ENCODE measurements around the gene CPT1C. TPM values are rescaled to one million over a fixed set of nuclear protein-coding genes. Genes with fewer than 3 reads are reported as not detected.
A peak's percentile ranks its signal among the peaks of the same experiment; 100 is the strongest.

CPT1C gene
- total and polyA plus RNA-seq, 2 of the 8 experiments (the other 6 are each of a cell fraction or from before 2014, with no cell fraction given): 79.6 to 91.8 TPM

DNA sequence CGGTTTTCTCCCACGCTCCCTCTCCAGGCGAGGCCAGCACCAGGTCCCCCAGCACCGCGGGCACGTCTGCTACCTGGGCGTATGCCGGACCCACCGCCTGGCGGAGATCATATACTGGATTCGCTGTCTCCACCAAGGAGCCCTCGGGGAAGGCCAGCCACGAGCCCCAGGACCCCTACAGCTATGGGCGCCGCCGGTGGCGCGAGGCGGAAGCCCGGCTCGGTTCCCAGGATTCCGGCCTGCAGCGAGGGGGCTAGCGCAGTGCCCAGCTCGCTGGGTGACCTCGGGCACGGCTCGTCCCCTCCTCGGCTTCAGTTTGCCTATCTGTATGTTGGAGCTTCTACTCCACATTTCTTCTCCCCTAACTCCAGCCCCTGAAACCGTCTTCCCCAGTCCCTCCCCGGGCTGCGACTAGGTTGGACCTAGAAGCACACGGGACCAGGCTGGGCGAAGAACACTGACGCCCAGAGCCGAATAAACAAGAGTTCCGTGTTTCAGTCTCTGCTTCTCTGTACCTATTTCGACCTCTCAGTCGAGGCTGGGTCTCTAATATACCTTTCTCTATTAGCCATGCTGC is 749 bp upstream of the CPT1C start (continued):
- no peak for TF ChIP-seq SP1 (IDR thresholded peaks at IDR 0.05; ENCODE audit: low read depth, low read length)
- TF ChIP-seq, protein P1, sequence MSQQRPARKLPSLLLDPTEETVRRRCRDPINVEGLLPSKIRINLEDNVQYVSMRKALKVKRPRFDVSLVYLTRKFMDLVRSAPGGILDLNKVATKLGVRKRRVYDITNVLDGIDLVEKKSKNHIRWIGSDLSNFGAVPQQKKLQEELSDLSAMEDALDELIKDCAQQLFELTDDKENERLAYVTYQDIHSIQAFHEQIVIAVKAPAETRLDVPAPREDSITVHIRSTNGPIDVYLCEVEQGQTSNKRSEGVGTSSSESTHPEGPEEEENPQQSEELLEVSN (IDR thresholded peaks at IDR 0.05): 0 out of 2 replicates have a peak, but pooled peaks have one; percentile 20
- no peak for TF ChIP-seq KDM1A (IDR thresholded peaks at IDR 0.05; ENCODE audit: borderline replicate concordance, low read length)
- no peak for TF ChIP-seq SIN3A (conservative IDR thresholded peaks at IDR 0.05 in 1 of 2, IDR thresholded peaks at IDR 0.05 in 1 of 2; ENCODE audit: low read depth in 1 of 2, low read length in 2 of 2)
- TF ChIP-seq BCL11A (IDR thresholded peaks at IDR 0.05; ENCODE audit: low read depth in 2 of 2, low read length in 2 of 2): no peak
- no peak for TF ChIP-seq POU5F1 (IDR thresholded peaks at IDR 0.05; ENCODE audit: low read depth, low read length)
- TF ChIP-seq KDM4A (IDR thresholded peaks at IDR 0.05; ENCODE audit: low read depth, low read length, severe bottlenecking): peak; percentile 49

Measured in H1 (cell line).